COLO668 (cell line): Measurements from ENCODE around the gene UBE2I.
"Not testable (repeated sequence)": the region's sequence is repeated elsewhere in the genome, so short reads cannot be mapped to it uniquely, and the experiment has no call there.

Experiments used
- DNase-seq: peaks from one replicate; lab custom pipeline; 2025; ENCODE audit not compliant: unreplicated experiment; lab: John Stamatoyannopoulos, UW

The UBE2I gene

DNA sequence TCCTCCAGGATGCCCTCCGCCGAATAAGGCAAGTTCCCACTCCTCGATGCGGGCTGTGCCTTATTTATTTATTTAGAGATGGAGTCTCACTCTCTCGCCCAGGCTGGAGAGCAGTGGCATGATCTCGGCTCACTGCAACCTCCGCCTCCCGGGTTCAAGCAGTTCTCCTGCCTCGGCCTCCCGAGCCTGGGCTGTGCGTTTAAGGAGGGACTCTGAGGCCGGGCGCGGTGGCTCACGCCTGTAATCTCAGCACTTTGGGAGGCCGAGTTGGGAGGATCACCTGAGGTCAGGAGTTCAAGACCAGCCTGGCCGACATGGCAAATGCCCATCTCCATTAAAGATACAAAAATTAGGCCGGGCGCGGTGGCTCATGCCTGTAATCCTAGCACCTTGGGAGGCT is 18.7 kb downstream of the UBE2I start:
- not testable (repeated sequence) for DNase-seq

- not testable (repeated sequence) for DNase-seq
Measured at GRCh38 chr16:1328961-1329360, 19.5 kb downstream of the UBE2I start.

DNA sequence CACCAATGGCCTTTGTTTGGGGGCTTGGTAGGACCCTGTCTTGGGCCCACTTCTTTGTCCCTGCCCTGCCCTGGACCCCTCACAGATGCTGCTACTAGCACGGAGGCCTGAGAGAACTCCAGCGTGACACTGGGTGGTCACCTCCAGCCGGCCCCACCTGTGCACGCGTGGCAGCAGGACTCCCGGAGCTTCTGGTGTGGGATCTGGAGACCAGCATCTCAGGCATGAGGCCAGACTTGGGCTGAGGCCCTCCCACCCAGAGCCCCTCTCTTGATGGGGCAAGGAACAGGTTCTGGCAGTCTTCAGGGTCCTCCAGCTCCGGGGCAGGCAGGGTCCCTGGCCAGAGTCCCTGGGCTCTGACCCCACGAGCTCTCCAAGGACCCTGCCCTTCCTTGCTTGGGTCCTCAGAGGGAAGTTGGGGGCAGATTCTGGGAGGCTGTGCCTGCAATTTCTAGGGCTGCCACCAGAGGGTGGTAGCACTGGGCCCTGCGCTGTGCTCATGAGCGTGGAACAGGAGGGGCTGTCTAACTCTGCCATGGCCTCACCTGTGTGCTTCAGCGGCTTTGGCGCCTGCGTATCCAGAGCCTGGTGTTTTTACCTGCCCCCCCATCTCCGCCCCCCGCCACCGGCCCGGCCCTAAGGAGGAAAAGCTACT is 21.0 kb downstream of the UBE2I start:
- DNase-seq: peak; percentile 38

- no peak for DNase-seq
Measured at GRCh38 chr16:1330931-1331711, 21.7 kb downstream of the UBE2I start.

- DNase-seq: peak; percentile 94
Measured at GRCh38 chr16:1331712-1332617, 22.5 kb downstream of the UBE2I start.

DNA sequence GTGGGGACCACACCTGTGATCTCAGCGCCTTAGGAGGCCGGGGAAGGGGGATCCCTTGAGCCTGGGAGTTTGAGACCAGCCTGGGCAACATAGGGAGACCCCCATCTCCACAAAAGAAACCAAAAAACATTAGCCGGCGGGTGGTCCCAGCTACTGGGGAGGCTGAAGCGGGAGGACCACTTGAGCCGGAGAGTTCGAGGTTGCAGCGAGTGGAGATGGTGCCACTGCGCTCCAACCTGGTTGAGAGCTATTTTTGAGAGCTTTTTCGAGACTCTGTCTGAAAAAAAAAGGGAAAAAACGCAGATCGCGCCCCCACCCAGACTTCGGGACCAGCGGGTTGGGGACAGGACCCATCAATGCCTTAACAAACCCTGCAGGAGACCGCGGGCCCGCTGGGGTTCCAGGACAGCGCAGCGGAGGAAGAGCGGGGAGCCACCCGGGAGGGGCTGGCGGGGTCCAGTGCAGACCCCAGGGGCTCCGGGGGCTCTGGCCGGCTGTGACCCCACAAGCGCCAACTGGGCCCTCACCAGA is 23.2 kb downstream of the UBE2I start:
- no peak for DNase-seq

GRCh38 chr16:1333149-1333812 is 23.8 kb downstream of the UBE2I start, which contains the start of gene BAIAP3:
Gene BAIAP3 (plus strand): TSS chr16:1333645. CDS start chr16:1338550, 4,905 bp downstream.
- peak; percentile 65 for DNase-seq

DNA sequence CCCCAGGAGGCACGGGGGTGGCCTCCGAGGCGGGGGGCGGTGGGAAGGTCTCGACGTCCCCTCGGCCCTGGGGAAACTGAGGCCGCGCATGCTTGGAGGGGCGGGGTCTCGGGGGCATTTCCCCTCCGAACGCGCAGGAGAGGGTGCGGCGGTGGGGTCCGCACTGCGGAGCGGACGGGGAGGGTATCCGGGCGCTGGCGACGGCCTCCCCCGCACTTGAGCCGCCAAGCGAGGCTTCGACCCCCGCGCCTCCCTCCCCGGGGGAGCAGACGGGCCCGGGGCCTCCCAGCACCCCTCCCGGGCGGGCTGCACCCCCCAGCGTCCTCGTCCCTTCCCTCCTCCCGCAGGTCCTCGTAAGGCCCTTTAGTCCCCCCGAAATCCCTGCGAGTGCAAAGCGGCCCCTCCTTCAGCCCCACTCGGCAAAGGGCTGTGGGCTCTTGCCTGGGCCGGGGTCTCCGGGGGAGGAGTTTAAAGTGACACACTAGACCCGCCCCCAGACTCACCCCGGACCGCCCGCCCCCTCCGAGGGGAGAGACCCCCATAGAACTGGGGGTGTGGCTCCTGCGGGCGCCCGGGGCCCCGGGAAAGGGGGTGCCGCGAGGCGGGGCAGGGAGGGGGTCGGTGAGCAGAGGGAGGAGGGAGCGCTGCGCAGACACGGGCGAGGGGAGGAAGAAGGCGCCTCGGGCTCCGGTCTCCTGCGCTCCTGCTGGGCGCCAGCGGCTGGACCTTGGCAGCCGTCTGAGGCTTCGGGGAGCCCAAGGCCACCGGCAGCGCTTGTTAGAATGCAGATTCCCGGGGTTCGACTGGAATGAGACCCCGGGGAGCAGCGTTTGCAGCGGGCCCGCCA is 24.6 kb downstream of the UBE2I start:
- DNase-seq: peak; percentile 28

- DNase-seq: no peak
Measured at GRCh38 chr16:1334739-1335138, 25.3 kb downstream of the UBE2I start.

DNA sequence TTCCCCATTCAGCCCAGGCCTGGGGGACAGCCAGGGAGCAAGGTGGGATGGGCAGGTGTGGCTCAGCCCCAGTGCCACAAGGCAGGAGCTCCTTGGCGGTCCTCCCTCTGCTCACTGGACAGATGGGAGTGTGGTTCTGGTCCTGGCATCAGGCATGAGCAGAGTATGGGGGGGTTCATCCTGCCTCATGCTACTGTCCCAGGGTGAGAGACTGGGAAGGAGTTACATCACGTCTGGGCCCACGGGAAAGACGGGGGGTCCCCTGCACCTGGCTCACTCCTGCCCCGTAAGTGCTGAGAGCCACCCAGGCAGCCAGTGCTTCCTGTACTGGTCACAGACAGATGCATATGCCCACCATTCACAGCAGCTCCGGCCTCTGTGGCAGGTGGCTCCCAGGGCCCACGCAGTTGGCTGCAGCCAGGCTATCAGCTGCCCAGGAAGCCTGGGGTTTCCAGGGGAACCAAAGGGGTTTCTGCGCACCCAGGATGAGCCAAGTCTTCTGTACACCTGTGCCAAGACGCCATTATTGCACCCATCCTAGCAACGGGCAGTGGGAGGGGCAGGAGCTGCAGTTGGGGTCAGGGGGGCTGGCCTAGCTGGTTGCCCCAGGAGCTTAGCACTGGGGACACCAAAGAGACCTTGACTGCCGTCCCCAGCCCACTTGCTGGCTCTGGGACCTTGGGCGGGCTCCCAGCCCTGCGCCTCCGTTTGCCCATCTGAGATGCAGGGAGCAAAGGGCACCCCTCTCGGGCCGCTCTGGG is 26.0 kb downstream of the UBE2I start:
- peak; percentile 75 for DNase-seq

GRCh38 chr16:1335996-1336395 is 26.6 kb downstream of the UBE2I start:
- peak; percentile 42 for DNase-seq

DNA sequence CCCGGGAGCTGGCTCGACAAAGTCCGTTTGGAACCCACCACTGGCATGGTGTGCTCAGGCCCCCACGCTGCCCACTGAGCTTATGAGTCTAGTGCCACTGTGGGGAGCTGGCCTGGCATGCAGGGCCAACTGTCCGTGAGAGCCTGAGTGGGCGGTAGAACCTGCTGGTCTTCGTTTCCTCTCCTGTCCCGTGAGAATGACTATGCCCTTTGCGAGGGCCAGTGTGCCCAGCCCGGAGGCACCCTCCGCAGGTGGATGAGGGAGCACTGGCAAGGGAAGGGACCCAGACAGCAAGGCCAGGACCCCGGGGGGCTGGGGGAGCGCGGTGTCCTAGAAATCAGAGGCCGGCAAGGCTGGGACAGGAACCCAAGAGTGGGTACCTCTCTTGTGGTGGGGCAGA is 27.2 kb downstream of the UBE2I start:
- DNase-seq: no peak

- DNase-seq: no peak
Measured at GRCh38 chr16:1337486-1337885, 28.1 kb downstream of the UBE2I start.

GRCh38 chr16:1338119-1338730 is 28.8 kb downstream of the UBE2I start:
- peak; percentile 90 for DNase-seq

DNA sequence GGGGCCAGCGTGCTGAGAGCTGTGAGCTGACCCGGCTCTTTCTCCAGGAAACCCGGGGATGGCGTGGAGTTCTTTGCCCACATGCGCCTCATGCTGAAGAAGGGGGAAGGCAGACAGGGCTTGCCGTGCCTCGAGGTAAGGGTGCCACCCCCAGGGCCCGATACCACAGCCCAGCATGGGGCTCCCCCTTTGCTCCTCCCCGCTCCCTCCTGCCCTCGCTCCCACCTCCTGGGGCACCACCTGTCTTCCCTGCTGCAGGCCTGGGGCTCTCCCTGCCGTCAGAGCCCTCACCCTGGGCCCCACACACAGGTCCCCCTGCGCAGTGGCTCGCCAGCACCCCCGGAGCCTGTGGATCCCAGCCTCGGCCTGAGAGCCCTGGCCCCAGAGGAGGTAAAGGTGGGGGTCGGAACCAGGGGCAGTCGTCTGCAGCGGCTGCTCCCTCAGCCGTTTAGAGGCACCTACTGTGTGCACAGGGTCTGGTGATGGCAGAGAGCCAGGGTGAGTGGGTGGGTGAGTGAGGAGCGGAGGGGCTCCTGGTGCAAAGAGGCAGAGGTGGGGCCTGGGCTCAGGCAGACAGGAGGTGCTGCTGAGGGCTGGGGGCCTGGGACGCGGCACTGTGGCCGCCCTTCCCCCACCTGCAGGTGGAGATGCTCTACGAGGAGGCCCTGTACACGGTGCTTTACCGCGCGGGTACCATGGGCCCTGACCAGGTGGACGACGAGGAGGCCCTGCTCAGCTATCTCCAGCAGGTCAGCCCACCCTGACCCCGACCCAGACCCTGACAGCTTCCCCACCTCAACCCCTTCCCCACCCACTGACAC is 29.6 kb downstream of the UBE2I start:
- peak; percentile 19 for DNase-seq

GRCh38 chr16:1340730-1341494 is 31.5 kb downstream of the UBE2I start:
- no peak for DNase-seq
